SHP77 (cell line): ENCODE results near the gene HOXD11.

ENCODE experiments used
- DNase-seq, 2 experiments: peaks; one replicate each; lab custom pipeline; 2025; lab: John Stamatoyannopoulos, UW

The HOXD11 gene

GRCh38 chr2:176093145-176093897 is 13.8 kb upstream of the HOXD11 start:
- DNase-seq = no peak

GRCh38 chr2:176093898-176094249 is 13.2 kb upstream of the HOXD11 start:
- no peak for DNase-seq

GRCh38 chr2:176094349-176094748 is 12.7 kb upstream of the HOXD11 start:
- no peak for DNase-seq

GRCh38 chr2:176095421-176095820 is 11.7 kb upstream of the HOXD11 start:
- no peak for DNase-seq

- DNase-seq = no peak
Measured at GRCh38 chr2:176096243-176096985, 10.7 kb upstream of the HOXD11 start.

GRCh38 chr2:176096986-176097819 is 9.9 kb upstream of the HOXD11 start:
- peak; percentile 48 to 49 for DNase-seq

- DNase-seq = no peak
Measured at GRCh38 chr2:176097820-176098365, 9.2 kb upstream of the HOXD11 start.

GRCh38 chr2:176098366-176099158 is 8.5 kb upstream of the HOXD11 start:
- DNase-seq = no peak

GRCh38 chr2:176099159-176099727 is 7.8 kb upstream of the HOXD11 start:
- no peak for DNase-seq

GRCh38 chr2:176099728-176100546 is 7.1 kb upstream of the HOXD11 start, which contains the start of gene HOXD12:
TSS of gene HOXD12 (plus strand) at chr2:176099795. CDS start at chr2:176099802, 7 bp downstream.
- no peak for DNase-seq

- DNase-seq = no peak
Measured at GRCh38 chr2:176100547-176101140, 6.4 kb upstream of the HOXD11 start.

- no peak for DNase-seq
Measured at GRCh38 chr2:176101216-176101830, 5.8 kb upstream of the HOXD11 start.

- DNase-seq = no peak
Measured at GRCh38 chr2:176101842-176102241, 5.2 kb upstream of the HOXD11 start.

GRCh38 chr2:176102309-176102866 is 4.7 kb upstream of the HOXD11 start:
- DNase-seq = no peak

GRCh38 chr2:176103194-176103593 is 3.9 kb upstream of the HOXD11 start:
- DNase-seq = no peak

- no peak for DNase-seq
Measured at GRCh38 chr2:176103742-176104315, 3.3 kb upstream of the HOXD11 start.

GRCh38 chr2:176104316-176105077 is 2.6 kb upstream of the HOXD11 start:
- no peak for DNase-seq
